Stimulated activated CD4-positive, alpha-beta T cell treated with anti-CD3 and anti-CD28 coated beads, Interleukin-12 subunit alpha, Interleukin-12 subunit beta, amount 100 ng/mL, for 4 hours (primary cell): ENCODE measurements around the gene SMCR8.
"Not testable (repeated sequence)": the region's sequence is repeated elsewhere in the genome, so short reads cannot be mapped to it uniquely, and the experiment has no call there.

Experiments
- DNase-seq: peaks from one replicate; pipeline ENCODE4 v3.0.0-alpha.2; 2020

Gene SMCR8

GRCh38 chr17:18318117-18318516, 3.0 kb downstream of the SMCR8 start:
- no peak for DNase-seq

GRCh38 chr17:18318771-18319450, 3.8 kb downstream of the SMCR8 start:
- no peak for DNase-seq

- no peak for DNase-seq
These were observed 4.6 kb downstream of the SMCR8 start for GRCh38 chr17:18319604-18320256.

- DNase-seq, result no peak
These were observed 5.2 kb downstream of the SMCR8 start for GRCh38 chr17:18320301-18320700.

GRCh38 chr17:18321309-18321708, 6.2 kb downstream of the SMCR8 start:
- no peak for DNase-seq

- DNase-seq, result no peak
These were observed 7.4 kb downstream of the SMCR8 start for GRCh38 chr17:18322522-18322921.

- DNase-seq, result no peak
These were observed 7.9 kb downstream of the SMCR8 start for GRCh38 chr17:18323007-18323406.

GRCh38 chr17:18323507-18324139, 8.5 kb downstream of the SMCR8 start:
- no peak for DNase-seq

- no peak for DNase-seq
These were observed 9.3 kb downstream of the SMCR8 start for GRCh38 chr17:18324140-18325050.

- DNase-seq, result no peak
These were observed 10.9 kb downstream of the SMCR8 start for GRCh38 chr17:18326039-18326438.

GRCh38 chr17:18326572-18326971, 11.5 kb downstream of the SMCR8 start:
- DNase-seq, result no peak

- DNase-seq, result no peak
These were observed 12.0 kb downstream of the SMCR8 start for GRCh38 chr17:18327093-18327492.

- no peak for DNase-seq
These were observed 12.5 kb downstream of the SMCR8 start for GRCh38 chr17:18327556-18327955.

GRCh38 chr17:18328643-18329204, 13.6 kb downstream of the SMCR8 start:
- DNase-seq, result no peak

GRCh38 chr17:18331879-18332278, 16.8 kb downstream of the SMCR8 start:
- DNase-seq, result no peak

GRCh38 chr17:18332909-18333489, 17.9 kb downstream of the SMCR8 start:
- no peak for DNase-seq

- DNase-seq, result not testable (repeated sequence)
These were observed 23.1 kb downstream of the SMCR8 start for GRCh38 chr17:18338158-18338557.

- DNase-seq, result no peak
These were observed 24.8 kb downstream of the SMCR8 start for GRCh38 chr17:18339933-18340332.

- DNase-seq, result no peak
These were observed 28.9 kb downstream of the SMCR8 start for GRCh38 chr17:18344021-18344420.

- no peak for DNase-seq
These were observed 38.4 kb downstream of the SMCR8 start for GRCh38 chr17:18353541-18353940.

- DNase-seq, result no peak
These were observed 41.5 kb downstream of the SMCR8 start for GRCh38 chr17:18356624-18357023.

- no peak for DNase-seq
These were observed 45.4 kb downstream of the SMCR8 start for GRCh38 chr17:18360518-18360917.
